ENCODE results near the gene FGF7.

FGF7 gene

DNA sequence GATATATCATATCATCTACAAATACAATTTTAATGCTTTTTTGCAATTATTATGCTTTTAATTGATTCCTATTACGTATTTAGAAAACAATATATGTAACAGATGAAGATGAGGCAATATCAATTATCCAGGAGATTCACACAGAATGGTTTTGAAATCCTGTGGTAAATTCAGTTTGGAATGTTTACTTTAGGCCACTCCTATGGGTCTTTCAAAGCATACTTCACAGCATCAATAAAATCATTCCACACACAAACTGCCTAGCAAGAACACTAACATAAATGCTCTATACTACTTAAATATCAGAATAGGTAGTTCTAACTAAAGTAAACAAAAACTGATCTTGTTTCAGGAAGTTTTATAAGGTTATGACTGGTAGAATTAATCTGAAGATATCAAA lies 107.0 kb downstream of the FGF7 start:
- DNase-seq (ENCODE audit: low read depth, low spot score), result no peak
- TF ChIP-seq EZH2 (IDR thresholded peaks at IDR 0.05) (no peak), FOXP2 (optimal IDR thresholded peaks at IDR 0.05; ENCODE audit: control extremely low read depth, extremely low read length, insufficient read depth) (no peak), POLR2AphosphoS5 (IDR thresholded peaks at IDR 0.05; ENCODE audit: borderline replicate concordance, low read depth, low read length) (no peak)
- H3K27ac ChIP-seq, result no peak overlapping the region

More for the DNA sequence above, 107.0 kb downstream of the FGF7 start:
- Histone ChIP-seq H3K9ac (ENCODE audit: insufficient read length) (no peak overlapping the region), H3K9me3 (ENCODE audit: low read depth, low read length) (no peaks in the 10 kb centered on the region), H3K4me3 (no peak overlapping the region), H3K36me3 (ENCODE audit: insufficient read depth, low read length) (no peaks in the 10 kb centered on the region)
